IPS-20b (cell line): ENCODE measurements around the gene SLC7A9.
"Not testable (repeated sequence)": the region's sequence is repeated elsewhere in the genome, so short reads cannot be mapped to it uniquely, and the experiment has no call there.

Experiments used
- H3K27ac ChIP-seq: one replicate; pipeline ENCODE4 v1.5.1; 2013; ENCODE audit warnings: low read length
- H3K27me3 ChIP-seq: 2 replicates; pipeline ENCODE4 v1.6.1; 2013; ENCODE audit warnings: mild to moderate bottlenecking, low read length, inconsistent platforms; ENCODE audit not compliant: insufficient read depth
- H3K36me3 ChIP-seq: 2 replicates; pipeline ENCODE4 v1.6.1; 2013; ENCODE audit warnings: low read depth, mild to moderate bottlenecking, inconsistent platforms, low read length, moderate library complexity; ENCODE audit not compliant: insufficient read depth
- H3K4me1 ChIP-seq: 2 replicates; pipeline ENCODE4 v1.6.1; 2013; ENCODE audit warnings: mild to moderate bottlenecking, control low read depth, inconsistent platforms, low read length, moderate library complexity; ENCODE audit not compliant: insufficient read depth
- H3K4me3 ChIP-seq: 2 replicates; pipeline ENCODE4 v1.5.1; 2013; ENCODE audit warnings: mild to moderate bottlenecking, low read length, inconsistent platforms
- H3K9ac ChIP-seq: 2 replicates; pipeline ENCODE4 v1.6.1; 2013; ENCODE audit warnings: low read depth, mild to moderate bottlenecking, inconsistent platforms, low read length, moderate library complexity
- H3K9me3 ChIP-seq: 2 replicates; pipeline ENCODE4 v1.6.1; 2013; ENCODE audit warnings: mild to moderate bottlenecking, low read depth, low read length, inconsistent platforms; ENCODE audit not compliant: insufficient read depth

SLC7A9 gene

GRCh38 chr19:32901504-32902161 lies 32.1 kb upstream of the SLC7A9 start:
- H3K27ac ChIP-seq = no peak overlapping the region
- peaks cover 7% of the 10 kb centered on the region for H3K36me3 ChIP-seq
- H3K9me3 ChIP-seq = no peaks in the 10 kb centered on the region
- H3K4me3 ChIP-seq = no peak overlapping the region
- no peak overlapping the region for H3K9ac ChIP-seq
- H3K4me1 ChIP-seq = peaks cover 4% of the 10 kb centered on the region; the same call in 1 of the 2 replicates
- no peaks in the 10 kb centered on the region for H3K27me3 ChIP-seq

DNA sequence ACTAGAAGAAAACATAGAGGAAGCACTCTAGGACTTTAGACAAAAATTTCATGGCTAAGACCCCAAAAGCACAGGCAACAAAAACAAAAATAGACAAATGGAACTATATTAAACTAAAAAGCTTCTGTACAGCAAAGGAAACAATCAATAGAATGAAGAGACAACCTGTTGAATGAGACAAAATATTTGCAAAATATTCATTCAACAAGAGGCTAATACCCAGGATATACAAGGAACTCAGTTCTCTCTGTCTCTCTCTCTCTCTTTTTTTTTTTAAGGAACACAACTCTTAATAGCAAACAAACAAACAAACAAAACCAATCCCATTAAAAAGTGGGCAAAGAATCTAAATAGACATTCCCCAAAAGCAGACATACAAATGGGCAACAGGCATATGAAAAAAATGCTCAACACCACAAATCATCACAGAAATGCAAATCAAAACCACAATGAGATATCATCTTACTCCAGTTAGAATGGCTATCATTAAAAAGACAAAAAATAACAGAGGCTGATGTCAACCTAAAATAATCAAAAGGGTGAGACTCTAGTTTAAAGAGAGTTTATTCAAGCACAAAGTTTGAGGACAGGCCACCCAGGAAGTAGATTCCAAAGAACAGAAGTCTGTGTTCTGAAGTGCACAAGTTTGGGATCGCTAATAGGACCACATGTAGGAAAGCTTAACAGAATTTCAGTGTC lies 27.1 kb upstream of the SLC7A9 start:
- peaks cover 7% of the 10 kb centered on the region for H3K36me3 ChIP-seq

GRCh38 chr19:32895384-32895783 lies 25.8 kb upstream of the SLC7A9 start:
- H3K27ac ChIP-seq = no peak overlapping the region
- H3K4me1 ChIP-seq = no peaks in the 10 kb centered on the region
- peaks cover 5% of the 10 kb centered on the region; the same call in 1 of the 2 replicates for H3K9me3 ChIP-seq
- no peak overlapping the region for H3K4me3 ChIP-seq
- H3K27me3 ChIP-seq = no peaks in the 10 kb centered on the region
- H3K9ac ChIP-seq = no peak overlapping the region
- peaks cover 7% of the 10 kb centered on the region for H3K36me3 ChIP-seq

More for the DNA sequence above, 27.1 kb upstream of the SLC7A9 start:
- Histone ChIP-seq H3K4me3 (no peak overlapping the region), H3K27ac (no peak overlapping the region), H3K27me3 (no peaks in the 10 kb centered on the region), H3K9ac (no peak overlapping the region), H3K9me3 (peaks cover 5% of the 10 kb centered on the region; the same call in 1 of the 2 replicates), H3K4me1 (no peaks in the 10 kb centered on the region)

- Histone ChIP-seq H3K9ac (no peak overlapping the region), H3K9me3 (peaks cover 5% of the 10 kb centered on the region; the same call in 1 of the 2 replicates), H3K27me3 (no peaks in the 10 kb centered on the region), H3K4me3 (no peak overlapping the region), H3K27ac (no peak overlapping the region), H3K36me3 (no peaks in the 10 kb centered on the region), H3K4me1 (no peaks in the 10 kb centered on the region)
Measured at GRCh38 chr19:32891609-32892008, 22.0 kb upstream of the SLC7A9 start.

- Histone ChIP-seq H3K9ac (no peak overlapping the region), H3K4me1 (no peaks in the 10 kb centered on the region), H3K27me3 (no peaks in the 10 kb centered on the region), H3K9me3 (peaks cover 5% of the 10 kb centered on the region; the same call in 1 of the 2 replicates), H3K27ac (no peak overlapping the region), H3K4me3 (no peak overlapping the region), H3K36me3 (no peaks in the 10 kb centered on the region)
Measured at GRCh38 chr19:32890841-32891240, 21.3 kb upstream of the SLC7A9 start.

- no peaks in the 10 kb centered on the region for H3K36me3 ChIP-seq
- H3K9ac ChIP-seq = no peak overlapping the region
- H3K27ac ChIP-seq = no peak overlapping the region
- no peak overlapping the region for H3K4me3 ChIP-seq
- no peaks in the 10 kb centered on the region for H3K27me3 ChIP-seq
- H3K4me1 ChIP-seq = no peaks in the 10 kb centered on the region
- H3K9me3 ChIP-seq = peaks cover 5% of the 10 kb centered on the region; the same call in 1 of the 2 replicates
Measured at GRCh38 chr19:32890326-32890725, 20.8 kb upstream of the SLC7A9 start.

GRCh38 chr19:32889137-32889934 lies 19.8 kb upstream of the SLC7A9 start:
- Histone ChIP-seq H3K4me3 (no peak overlapping the region), H3K36me3 (no peaks in the 10 kb centered on the region), H3K27ac (no peak overlapping the region), H3K9ac (no peak overlapping the region; the same call in 1 of the 2 replicates), H3K9me3 (peaks cover 5% of the 10 kb centered on the region; the same call in 1 of the 2 replicates), H3K27me3 (no peaks in the 10 kb centered on the region), H3K4me1 (no peaks in the 10 kb centered on the region)

- Histone ChIP-seq H3K27ac (no peak overlapping the region), H3K9ac (no peak overlapping the region), H3K36me3 (no peaks in the 10 kb centered on the region), H3K27me3 (no peaks in the 10 kb centered on the region), H3K9me3 (peaks cover 5% of the 10 kb centered on the region; the same call in 1 of the 2 replicates), H3K4me3 (no peak overlapping the region), H3K4me1 (no peaks in the 10 kb centered on the region)
Measured at GRCh38 chr19:32887572-32888215, 18.1 kb upstream of the SLC7A9 start.

DNA sequence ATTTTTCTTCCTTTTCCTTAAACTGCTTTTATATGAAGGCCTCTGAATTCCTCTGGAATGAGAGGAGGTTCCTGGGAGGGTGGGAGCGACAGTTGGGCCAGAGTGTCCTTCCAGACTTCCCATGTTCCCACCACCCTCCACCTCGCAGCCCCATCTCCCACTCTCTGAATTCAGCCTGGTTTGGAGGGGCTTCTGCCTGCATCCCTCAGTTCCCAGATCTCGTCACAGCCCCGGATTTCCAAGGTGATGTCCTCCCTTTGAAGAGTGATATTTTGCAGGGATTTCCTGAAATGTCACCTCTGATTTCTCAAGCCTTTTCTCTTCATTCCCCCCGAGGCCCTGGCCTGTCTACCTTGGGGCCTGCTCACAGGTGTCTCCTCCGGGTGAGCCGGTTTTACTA lies 16.7 kb upstream of the SLC7A9 start:
- Histone ChIP-seq H3K4me3 (no peak overlapping the region), H3K4me1 (no peaks in the 10 kb centered on the region), H3K36me3 (no peaks in the 10 kb centered on the region), H3K27me3 (no peaks in the 10 kb centered on the region), H3K9me3 (no peaks in the 10 kb centered on the region), H3K9ac (no peak overlapping the region), H3K27ac (no peak overlapping the region)

DNA sequence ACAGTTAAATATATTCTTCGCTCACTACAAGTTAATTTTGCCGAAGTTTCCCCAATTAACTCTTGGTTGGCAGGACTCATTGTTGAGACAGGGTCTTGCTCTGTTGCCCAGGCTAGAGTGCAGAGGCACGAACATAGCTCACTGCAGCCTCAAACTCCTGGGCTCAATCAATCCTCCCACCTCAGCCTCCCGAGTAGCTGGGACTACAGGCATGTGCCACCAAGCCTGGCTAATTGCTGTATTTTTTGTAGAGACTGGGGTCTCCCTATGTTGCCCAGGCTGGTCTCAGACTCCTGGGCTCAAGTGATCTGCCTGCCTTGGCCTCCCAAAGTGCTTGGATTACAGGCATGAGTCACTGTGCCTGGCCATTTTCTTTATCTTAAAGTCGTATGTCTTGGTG lies 15.7 kb upstream of the SLC7A9 start:
- not testable (repeated sequence) for H3K36me3 ChIP-seq, H3K9me3 ChIP-seq, H3K9ac ChIP-seq, H3K4me3 ChIP-seq, H3K27ac ChIP-seq, H3K4me1 ChIP-seq, H3K27me3 ChIP-seq

DNA sequence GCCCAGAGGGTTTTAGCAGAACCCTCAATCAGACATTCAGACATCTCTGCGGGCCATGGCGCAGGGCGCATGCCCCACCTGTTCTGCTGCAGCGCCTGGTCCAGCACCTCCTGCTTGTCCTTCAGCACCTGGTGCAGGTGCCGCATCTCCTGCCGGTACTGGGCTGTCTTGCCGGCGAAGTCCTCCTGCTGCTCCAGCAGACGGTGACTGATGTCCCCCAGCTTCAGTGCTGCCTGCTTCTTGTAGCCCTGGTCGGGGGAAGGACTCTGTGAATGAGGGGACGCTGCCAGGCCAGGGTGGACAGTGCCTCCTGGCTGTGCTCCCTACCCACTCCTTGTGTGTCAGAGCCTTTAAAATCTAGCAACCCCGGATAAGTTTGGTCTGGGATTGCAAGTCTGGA lies 12.2 kb upstream of the SLC7A9 start:
- Histone ChIP-seq H3K9me3 (no peaks in the 10 kb centered on the region), H3K9ac (no peak overlapping the region), H3K27me3 (no peaks in the 10 kb centered on the region), H3K36me3 (no peaks in the 10 kb centered on the region), H3K27ac (no peak overlapping the region), H3K4me3 (no peak overlapping the region), H3K4me1 (no peaks in the 10 kb centered on the region)
